ENCODE results near the gene UNC93B1.
"Not testable (repeated sequence)": the region's sequence is repeated elsewhere in the genome, so short reads cannot be mapped to it uniquely, and the experiment has no call there.

UNC93B1 gene

GRCh38 chr11:67991347-67992121, 12.4 kb downstream of the UNC93B1 start:
- not testable (repeated sequence) for DNase-seq (ENCODE audit: low read depth, low spot score)

- DNase-seq (ENCODE audit: low read depth, low spot score), result not testable (repeated sequence)
Observed at GRCh38 chr11:67990546-67991346, 13.2 kb downstream of the UNC93B1 start.

- DNase-seq (ENCODE audit: low read depth, low spot score), result not testable (repeated sequence)
Observed at GRCh38 chr11:67985302-67985701, 18.6 kb downstream of the UNC93B1 start.

GRCh38 chr11:67983951-67984350, 19.9 kb downstream of the UNC93B1 start:
- no peak for DNase-seq (ENCODE audit: low read depth, low spot score)

GRCh38 chr11:67982255-67982857, 21.5 kb downstream of the UNC93B1 start:
- not testable (repeated sequence) for DNase-seq (ENCODE audit: low read depth, low spot score)

- DNase-seq (ENCODE audit: low read depth, low spot score), result not testable (repeated sequence)
Observed at GRCh38 chr11:67981226-67981625, 22.7 kb downstream of the UNC93B1 start.

GRCh38 chr11:67978766-67979418, 25.0 kb downstream of the UNC93B1 start:
- DNase-seq (ENCODE audit: low read depth, low spot score), result not testable (repeated sequence)

GRCh38 chr11:67974746-67975145, 29.2 kb downstream of the UNC93B1 start:
- not testable (repeated sequence) for DNase-seq (ENCODE audit: low read depth, low spot score)

- DNase-seq (ENCODE audit: low read depth, low spot score), result not testable (repeated sequence)
Observed at GRCh38 chr11:67965830-67966348, 38.0 kb downstream of the UNC93B1 start.

GRCh38 chr11:67964746-67965145, 39.2 kb downstream of the UNC93B1 start:
- DNase-seq (ENCODE audit: low read depth, low spot score), result not testable (repeated sequence)

- DNase-seq (ENCODE audit: low read depth, low spot score), result not testable (repeated sequence)
Observed at GRCh38 chr11:67963879-67964278, 40.0 kb downstream of the UNC93B1 start.

- not testable (repeated sequence) for DNase-seq (ENCODE audit: low read depth, low spot score)
Observed at GRCh38 chr11:67963217-67963616, 40.7 kb downstream of the UNC93B1 start.

GRCh38 chr11:67956236-67956635, 47.7 kb downstream of the UNC93B1 start:
- not testable (repeated sequence) for DNase-seq (ENCODE audit: low read depth, low spot score)

GRCh38 chr11:67955461-67956007, 48.4 kb downstream of the UNC93B1 start:
- not testable (repeated sequence) for DNase-seq (ENCODE audit: low read depth, low spot score)

- DNase-seq (ENCODE audit: low read depth, low spot score), result not testable (repeated sequence)
Observed at GRCh38 chr11:67954971-67955370, 48.9 kb downstream of the UNC93B1 start.

GRCh38 chr11:67954251-67954650, 49.6 kb downstream of the UNC93B1 start:
- DNase-seq (ENCODE audit: low read depth, low spot score), result not testable (repeated sequence)

GRCh38 chr11:67950705-67951104, 53.2 kb downstream of the UNC93B1 start:
- DNase-seq (ENCODE audit: low read depth, low spot score), result not testable (repeated sequence)

GRCh38 chr11:67947785-67948184, 56.1 kb downstream of the UNC93B1 start:
- DNase-seq (ENCODE audit: low read depth, low spot score), result not testable (repeated sequence)

GRCh38 chr11:67946403-67946802, 57.5 kb downstream of the UNC93B1 start:
- not testable (repeated sequence) for DNase-seq (ENCODE audit: low read depth, low spot score)

- DNase-seq (ENCODE audit: low read depth, low spot score), result not testable (repeated sequence)
Observed at GRCh38 chr11:67943406-67943805, 60.5 kb downstream of the UNC93B1 start.

Measured in brain pericyte (primary cell).